Kidney epithelial cell (primary cell): ENCODE data around the gene ZNF646. TPM values are rescaled to one million over a fixed set of nuclear protein-coding genes. Genes with fewer than 3 reads are reported as not detected.

ENCODE experiments used
- DNase-seq: peaks from one replicate; pipeline ENCODE4 v3.0.0-alpha.2; 2010; ENCODE audit warnings: low read depth
- H3K27me3 ChIP-seq: 2 replicates; pipeline ENCODE4 v1.6.0; 2011; ENCODE audit warnings: low read length; ENCODE audit not compliant: control insufficient read depth, insufficient read depth
- H3K36me3 ChIP-seq: 2 replicates; pipeline ENCODE4 v1.5.1; 2011; ENCODE audit warnings: low read length; ENCODE audit not compliant: control insufficient read depth, insufficient read depth
- H3K4me3 ChIP-seq: 2 replicates; pipeline ENCODE4 v1.5.1; 2011; ENCODE audit warnings: low read depth, mild to moderate bottlenecking, control low read depth, low read length
- CTCF ChIP-seq: IDR thresholded peaks from 2 replicates; pipeline ENCODE4 v1.5.1; 2011; ENCODE audit warnings: mild to moderate bottlenecking, moderate library complexity, low read length, control low read depth, inconsistent platforms; ENCODE audit not compliant: insufficient read depth, poor library complexity, severe bottlenecking
- total RNA-seq: library from RNA; depleted of rRNA; stranded (reverse); fragments of >200 nt; gene quantifications from 2 replicates; pipeline ENCODE4 v1.2.3, GENCODE V29; 2015

ZNF646 gene
- total RNA-seq, 1 donor from 2014 or later: 17.8 TPM

GRCh38 chr16:31063495-31063842 is 10.8 kb upstream of the ZNF646 start:
- Histone ChIP-seq H3K36me3 (no peaks in the 10 kb centered on the region), H3K27me3 (no peaks in the 10 kb centered on the region), H3K4me3 (no peak overlapping the region)
- TF ChIP-seq CTCF: no peak
- DNase-seq: no peak

- H3K27me3 ChIP-seq: no peaks in the 10 kb centered on the region
- no peaks in the 10 kb centered on the region for H3K36me3 ChIP-seq
- H3K4me3 ChIP-seq: no peak overlapping the region
- TF ChIP-seq CTCF: no peak
- DNase-seq: no peak
Observed at GRCh38 chr16:31063843-31064611, 10.2 kb upstream of the ZNF646 start.

GRCh38 chr16:31064882-31065461 is 9.2 kb upstream of the ZNF646 start:
- no peak for TF ChIP-seq CTCF
- no peak for DNase-seq
- H3K36me3 ChIP-seq: no peaks in the 10 kb centered on the region
- H3K4me3 ChIP-seq: no peak overlapping the region
- H3K27me3 ChIP-seq: no peaks in the 10 kb centered on the region

GRCh38 chr16:31067342-31067741 is 6.9 kb upstream of the ZNF646 start:
- no peak for DNase-seq
- no peak overlapping the region for H3K4me3 ChIP-seq
- no peaks in the 10 kb centered on the region for H3K36me3 ChIP-seq
- no peaks in the 10 kb centered on the region for H3K27me3 ChIP-seq
- TF ChIP-seq CTCF: no peak

GRCh38 chr16:31071861-31072260 is 2.4 kb upstream of the ZNF646 start:
- Histone ChIP-seq H3K4me3 (peak overlapping the region; percentile 90), H3K36me3 (peaks cover 2% of the 10 kb centered on the region), H3K27me3 (no peaks in the 10 kb centered on the region)
- TF ChIP-seq CTCF: no peak
- DNase-seq: no peak
